HFFc6 (cell line): ENCODE data around the gene DHRSX. TPM values are rescaled to one million over a fixed set of nuclear protein-coding genes. Genes with fewer than 3 reads are reported as not detected.

Experiments used
- DNase-seq: peaks from one replicate; pipeline ENCODE4 v3.0.0-alpha.2; 2018
- H3K27ac Mint-ChIP-seq: 2 replicates; pipeline ENCODE4 v1.8.0; 2020; ENCODE audit warnings: mild to moderate bottlenecking, mixed read lengths
- H3K27me3 Mint-ChIP-seq: 2 replicates; pipeline ENCODE4 v1.8.0; 2021; ENCODE audit warnings: mild to moderate bottlenecking, moderate library complexity, mixed read lengths; ENCODE audit not compliant: insufficient read depth
- H3K36me3 Mint-ChIP-seq: 2 replicates; pipeline ENCODE4 v1.8.0; 2021; ENCODE audit warnings: low read depth, mixed read lengths
- H3K4me1 Mint-ChIP-seq: 2 replicates; pipeline ENCODE4 v1.8.0; 2020; ENCODE audit warnings: low read depth, mixed read lengths
- H3K4me3 Mint-ChIP-seq: 2 replicates; pipeline ENCODE4 v1.8.0; 2020; ENCODE audit warnings: mild to moderate bottlenecking, moderate library complexity, mixed read lengths
- H3K9me3 Mint-ChIP-seq: 2 replicates; pipeline ENCODE4 v1.8.0; 2020; ENCODE audit warnings: mild to moderate bottlenecking, mixed read lengths
- CTCF ChIP-seq: fragments of 200-600 bp; sonication (generic); IDR thresholded peaks from 2 replicates; pipeline ENCODE4 v1.5.0; 2021; ENCODE audit warnings: antibody characterized with exemption, mild to moderate bottlenecking
- total RNA-seq, 6 experiments: library from RNA; stranded (reverse); fragmentation: NEBNext Ultra II Directional; extraction: Animal tissue kit (Norgen Biotek cat#: 25700); gene quantifications; 2 replicates in 1 of 6; 3 replicates in 5 of 6; pipeline ENCODE4 v1.2.3, GENCODE V29; 2021

DHRSX gene
- total RNA-seq, 6 experiments from 2014 or later = 19.6 to 27.1 (median 22.9) TPM

GRCh38 chrX:2231570-2232192 is 269.1 kb downstream of the DHRSX start:
- Mint-ChIP-seq H3K27me3 (no peaks in the 10 kb centered on the region; the same call in 1 of the 2 replicates), H3K4me1 (no peaks in the 10 kb centered on the region), H3K4me3 (no peak overlapping the region), H3K36me3 (peaks cover 25% of the 10 kb centered on the region), H3K9me3 (peaks cover 14% of the 10 kb centered on the region), H3K27ac (no peak overlapping the region)
- TF ChIP-seq CTCF = no peak
- DNase-seq = no peak

- no peak for TF ChIP-seq CTCF
- Mint-ChIP-seq H3K27me3 (no peaks in the 10 kb centered on the region), H3K36me3 (peaks cover 30% of the 10 kb centered on the region), H3K4me1 (no peaks in the 10 kb centered on the region), H3K27ac (no peak overlapping the region), H3K9me3 (peaks cover 24% of the 10 kb centered on the region), H3K4me3 (no peak overlapping the region)
- no peak for DNase-seq
Observed at GRCh38 chrX:2230457-2230856, 270.3 kb downstream of the DHRSX start.

- TF ChIP-seq CTCF = no peak
Observed at GRCh38 chrX:2228536-2228935, 272.2 kb downstream of the DHRSX start.

GRCh38 chrX:2226906-2227656 is 273.7 kb downstream of the DHRSX start:
- peaks cover 46% of the 10 kb centered on the region for H3K36me3 Mint-ChIP-seq
- peaks cover 44% of the 10 kb centered on the region for H3K9me3 Mint-ChIP-seq

More at GRCh38 chrX:2228536-2228935, 272.2 kb downstream of the DHRSX start:
- Mint-ChIP-seq H3K9me3 (peaks cover 33% of the 10 kb centered on the region), H3K4me1 (no peaks in the 10 kb centered on the region), H3K27me3 (no peaks in the 10 kb centered on the region; the same call in 1 of the 2 replicates), H3K27ac (no peak overlapping the region), H3K4me3 (no peak overlapping the region), H3K36me3 (peaks cover 38% of the 10 kb centered on the region)
- DNase-seq = no peak

GRCh38 chrX:2226182-2226581 is 274.6 kb downstream of the DHRSX start:
- H3K4me3 Mint-ChIP-seq = no peak overlapping the region
- peaks cover 53% of the 10 kb centered on the region for H3K9me3 Mint-ChIP-seq
- H3K4me1 Mint-ChIP-seq = no peaks in the 10 kb centered on the region
- peaks cover 47% of the 10 kb centered on the region for H3K36me3 Mint-ChIP-seq
- H3K27ac Mint-ChIP-seq = no peak overlapping the region
- no peak for TF ChIP-seq CTCF
- peaks cover 2% of the 10 kb centered on the region; the same call in 1 of the 2 replicates for H3K27me3 Mint-ChIP-seq
- no peak for DNase-seq

More at GRCh38 chrX:2226906-2227656, 273.7 kb downstream of the DHRSX start:
- H3K4me1 Mint-ChIP-seq = no peaks in the 10 kb centered on the region
- no peak for TF ChIP-seq CTCF
- no peak overlapping the region for H3K4me3 Mint-ChIP-seq
- DNase-seq = no peak
- H3K27ac Mint-ChIP-seq = no peak overlapping the region
- H3K27me3 Mint-ChIP-seq = no peaks in the 10 kb centered on the region; the same call in 1 of the 2 replicates
